Endodermal cell (in vitro differentiated cells): Measurements from ENCODE around the gene CHRNA10. TPM values are rescaled to one million over a fixed set of nuclear protein-coding genes. Genes with fewer than 3 reads are reported as not detected.

Experiments
- DNase-seq: peaks from one replicate; pipeline ENCODE4 v3.0.0-alpha.2; 2017
- H3K27ac ChIP-seq: 2 replicates; pipeline ENCODE4 v1.5.1; 2013; ENCODE audit warnings: mild to moderate bottlenecking, low read depth, low read length, moderate library complexity
- H3K27me3 ChIP-seq: 2 replicates; pipeline ENCODE4 v1.6.1; 2013; ENCODE audit warnings: mild to moderate bottlenecking, low read length, moderate library complexity; ENCODE audit not compliant: insufficient read depth, control insufficient read depth, poor library complexity, severe bottlenecking
- H3K36me3 ChIP-seq: 2 replicates; pipeline ENCODE4 v1.7.0; 2013; ENCODE audit warnings: mild to moderate bottlenecking, low read length, moderate library complexity; ENCODE audit not compliant: control insufficient read depth, insufficient read depth
- H3K4me1 ChIP-seq: one replicate; pipeline ENCODE4 v1.7.0; 2013; ENCODE audit warnings: low read length; ENCODE audit not compliant: control insufficient read depth, insufficient read depth
- H3K4me3 ChIP-seq: 2 replicates; pipeline ENCODE4 v1.5.1; 2013; ENCODE audit warnings: mild to moderate bottlenecking, low read length, moderate library complexity
- H3K9ac ChIP-seq: 2 replicates; pipeline ENCODE4 v1.6.1; 2013; ENCODE audit warnings: mild to moderate bottlenecking, low read length, moderate library complexity; ENCODE audit not compliant: poor library complexity, severe bottlenecking; ENCODE audit errors: extremely low read depth
- H3K9me3 ChIP-seq: 2 replicates; pipeline ENCODE4 v1.6.1; 2013; ENCODE audit warnings: mild to moderate bottlenecking, low read length, moderate library complexity; ENCODE audit not compliant: control insufficient read depth
- H3K27ac Mint-ChIP-seq: 2 replicates; pipeline ENCODE4 v1.8.0; 2020; ENCODE audit warnings: mixed read lengths
- H3K27me3 Mint-ChIP-seq: 2 replicates; pipeline ENCODE4 v1.8.0; 2021; ENCODE audit warnings: mild to moderate bottlenecking, mixed read lengths; ENCODE audit not compliant: insufficient read depth
- H3K36me3 Mint-ChIP-seq: 2 replicates; pipeline ENCODE4 v1.8.0; 2020; ENCODE audit warnings: low read depth, mixed read lengths
- H3K4me1 Mint-ChIP-seq: 2 replicates; pipeline ENCODE4 v1.8.0; 2020; ENCODE audit warnings: mixed read lengths
- H3K4me3 Mint-ChIP-seq: 2 replicates; pipeline ENCODE4 v1.8.0; 2020; ENCODE audit warnings: mild to moderate bottlenecking, moderate library complexity, mixed read lengths
- H3K9me3 Mint-ChIP-seq: 2 replicates; pipeline ENCODE4 v1.8.0; 2020; ENCODE audit warnings: mild to moderate bottlenecking, mixed read lengths
- WGBS, 2 experiments: methylation state at CpG; one replicate each; pipeline versions ENCODE4 v1.1.5 to v1.1.7; 2013; ENCODE audit warnings: missing lambda C conversion rate in 2 of 2, mixed read lengths in 1 of 2; ENCODE audit not compliant: insufficient coverage in 1 of 2, insufficient read length in 1 of 2; 5-methylcytosine and 5-hydroxymethylcytosine counted together
- total RNA-seq, 2 donors: library from RNA; stranded (reverse); fragmentation: NEBNext Ultra II Directional in 1 of 2; extraction: Animal tissue kit (Norgen Biotek cat#: 25700) in 1 of 2; gene quantifications; 2 replicates in 1 of 2; 3 replicates in 1 of 2; pipeline ENCODE4 v1.2.1, GENCODE V29; 2021
- TF ChIP-seq, protein P1 (sequence below): fragments of 200-600 bp; sonication (generic); conservative IDR thresholded peaks from 2 replicates; pipeline ENCODE4 v1.5.0; 2021; ENCODE audit warnings: antibody characterized with exemption, mild to moderate bottlenecking

The CHRNA10 gene
- total RNA-seq, 2 donors from 2014 or later: 1.8 TPM

DNA sequence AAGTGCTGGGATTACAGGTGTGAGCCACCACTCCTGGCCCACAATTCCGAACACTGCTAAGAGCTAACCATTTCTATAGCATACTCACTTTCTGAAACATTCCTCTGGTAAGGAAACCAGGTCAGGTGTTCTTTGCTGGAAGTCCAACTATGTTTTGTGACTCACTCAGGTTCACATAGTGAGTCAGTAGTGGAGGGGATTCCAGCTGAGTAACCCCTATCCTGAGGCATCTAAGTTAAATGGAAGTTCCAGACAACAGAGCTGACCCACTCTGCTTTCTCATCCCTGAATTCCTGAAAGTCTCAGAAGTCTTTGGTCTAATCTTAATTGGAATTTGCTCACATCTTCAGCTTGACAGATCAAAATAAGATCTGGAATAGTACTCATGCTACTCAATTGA, 3.0 kb upstream of the CHRNA10 start:
- H3K27me3 ChIP-seq: no peaks in the 10 kb centered on the region
- Mint-ChIP-seq H3K27ac (no peak overlapping the region), H3K36me3 (peaks cover 56% of the 10 kb centered on the region)

DNA sequence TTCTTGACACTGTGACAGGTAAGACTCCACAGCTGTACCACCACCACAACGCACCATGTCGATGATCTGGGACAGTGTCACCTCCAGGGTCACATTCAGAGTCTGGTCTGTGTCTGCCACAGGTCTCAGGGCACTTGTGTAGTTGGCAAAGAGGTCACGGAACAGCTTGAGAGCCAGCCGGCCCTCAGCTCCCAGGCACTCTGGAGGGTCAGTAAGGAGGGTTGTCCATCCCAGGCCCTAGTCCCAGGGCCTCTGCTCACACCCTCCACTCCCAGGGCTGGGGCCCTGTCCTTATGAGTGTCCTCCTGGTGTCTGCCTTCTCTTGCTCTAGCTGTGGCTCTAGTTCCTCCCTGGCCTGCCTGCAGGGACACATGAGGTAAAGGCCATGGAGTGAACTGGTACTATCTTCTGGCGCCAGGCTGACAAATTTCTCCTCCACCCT, 1.4 kb downstream of the CHRNA10 start:
- H3K27me3 ChIP-seq: no peaks in the 10 kb centered on the region
- no peak overlapping the region for H3K4me3 ChIP-seq
- peaks cover 5% of the 10 kb centered on the region for H3K4me1 ChIP-seq
- no peak for DNase-seq
- no peaks in the 10 kb centered on the region for H3K9me3 ChIP-seq
- H3K4me3 Mint-ChIP-seq: no peak overlapping the region
- no peaks in the 10 kb centered on the region for H3K9me3 Mint-ChIP-seq
- H3K27me3 Mint-ChIP-seq: no peaks in the 10 kb centered on the region
- TF ChIP-seq, protein P1, sequence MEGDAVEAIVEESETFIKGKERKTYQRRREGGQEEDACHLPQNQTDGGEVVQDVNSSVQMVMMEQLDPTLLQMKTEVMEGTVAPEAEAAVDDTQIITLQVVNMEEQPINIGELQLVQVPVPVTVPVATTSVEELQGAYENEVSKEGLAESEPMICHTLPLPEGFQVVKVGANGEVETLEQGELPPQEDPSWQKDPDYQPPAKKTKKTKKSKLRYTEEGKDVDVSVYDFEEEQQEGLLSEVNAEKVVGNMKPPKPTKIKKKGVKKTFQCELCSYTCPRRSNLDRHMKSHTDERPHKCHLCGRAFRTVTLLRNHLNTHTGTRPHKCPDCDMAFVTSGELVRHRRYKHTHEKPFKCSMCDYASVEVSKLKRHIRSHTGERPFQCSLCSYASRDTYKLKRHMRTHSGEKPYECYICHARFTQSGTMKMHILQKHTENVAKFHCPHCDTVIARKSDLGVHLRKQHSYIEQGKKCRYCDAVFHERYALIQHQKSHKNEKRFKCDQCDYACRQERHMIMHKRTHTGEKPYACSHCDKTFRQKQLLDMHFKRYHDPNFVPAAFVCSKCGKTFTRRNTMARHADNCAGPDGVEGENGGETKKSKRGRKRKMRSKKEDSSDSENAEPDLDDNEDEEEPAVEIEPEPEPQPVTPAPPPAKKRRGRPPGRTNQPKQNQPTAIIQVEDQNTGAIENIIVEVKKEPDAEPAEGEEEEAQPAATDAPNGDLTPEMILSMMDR: no peak
- peaks cover 27% of the 10 kb centered on the region for H3K4me1 Mint-ChIP-seq
- H3K27ac Mint-ChIP-seq: no peak overlapping the region
- peaks cover 45% of the 10 kb centered on the region for H3K36me3 Mint-ChIP-seq
- H3K9ac ChIP-seq: no peak overlapping the region
- H3K36me3 ChIP-seq: peaks cover 52% of the 10 kb centered on the region
- 94 to 100% methylated on average over 2 to 5 of the region's 5 CpGs for WGBS, 2 experiments
- H3K27ac ChIP-seq: no peak overlapping the region

More for the DNA sequence above, 3.0 kb upstream of the CHRNA10 start:
- DNase-seq: no peak
- H3K27ac ChIP-seq: no peak overlapping the region
- H3K9me3 Mint-ChIP-seq: no peaks in the 10 kb centered on the region
- H3K4me1 Mint-ChIP-seq: peaks cover 27% of the 10 kb centered on the region
- peaks cover 73% of the 10 kb centered on the region for H3K36me3 ChIP-seq
- no peak overlapping the region for H3K4me3 Mint-ChIP-seq
- H3K9ac ChIP-seq: no peak overlapping the region
- no peaks in the 10 kb centered on the region for H3K9me3 ChIP-seq
- H3K4me3 ChIP-seq: no peak overlapping the region
- no peaks in the 10 kb centered on the region for H3K27me3 Mint-ChIP-seq
- peaks cover 10% of the 10 kb centered on the region for H3K4me1 ChIP-seq
- TF ChIP-seq, protein P1: no peak
- 100% methylated on average over 1 of the region's 1 CpG for WGBS, 2 experiments

DNA sequence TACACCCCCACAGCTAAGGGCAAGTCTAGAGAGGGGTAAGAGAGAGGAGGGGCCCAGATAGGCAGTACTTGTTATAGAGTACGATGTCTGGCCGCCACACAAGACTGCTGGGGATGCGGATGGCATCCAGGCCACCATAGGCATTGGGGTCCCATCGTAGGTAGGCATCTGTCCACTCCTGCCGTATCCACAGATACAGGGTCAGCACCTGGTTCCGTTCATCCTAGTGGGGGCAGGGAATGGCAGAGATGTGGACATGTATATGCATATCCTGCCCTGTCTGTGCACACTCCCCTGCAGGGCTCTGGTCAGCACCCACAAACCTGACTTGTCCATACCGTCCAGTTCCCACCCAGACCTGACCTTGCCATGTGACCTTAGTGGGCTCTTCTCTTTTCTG, 2.1 kb downstream of the CHRNA10 start:
- Histone ChIP-seq H3K4me1 (peaks cover 5% of the 10 kb centered on the region), H3K9ac (no peak overlapping the region), H3K36me3 (peaks cover 45% of the 10 kb centered on the region), H3K27me3 (no peaks in the 10 kb centered on the region), H3K27ac (no peak overlapping the region), H3K4me3 (no peak overlapping the region), H3K9me3 (no peaks in the 10 kb centered on the region)
- Mint-ChIP-seq H3K4me3 (no peak overlapping the region), H3K27ac (no peak overlapping the region), H3K4me1 (peaks cover 24% of the 10 kb centered on the region), H3K27me3 (no peaks in the 10 kb centered on the region), H3K9me3 (no peaks in the 10 kb centered on the region), H3K36me3 (peaks cover 39% of the 10 kb centered on the region)
- 93 to 100% methylated on average over 1 to 7 of the region's 7 CpGs for WGBS, 2 experiments
- TF ChIP-seq, protein P1: no peak
- no peak for DNase-seq
